Activated CD8-positive, alpha-beta memory T cell treated with anti-CD3 and anti-CD28 coated beads for 1 hour (primary cell): Measurements from ENCODE around the gene CCDC121.
"Not testable (repeated sequence)": the region's sequence is repeated elsewhere in the genome, so short reads cannot be mapped to it uniquely, and the experiment has no call there.

ENCODE experiments used
- DNase-seq, 2 donors: peaks; one replicate each; pipeline ENCODE4 v3.0.0-alpha.2; 2020; ENCODE audit warnings: low read depth in 1 of 2; ENCODE audit errors: extremely low read depth in 1 of 2

CCDC121 gene

DNA sequence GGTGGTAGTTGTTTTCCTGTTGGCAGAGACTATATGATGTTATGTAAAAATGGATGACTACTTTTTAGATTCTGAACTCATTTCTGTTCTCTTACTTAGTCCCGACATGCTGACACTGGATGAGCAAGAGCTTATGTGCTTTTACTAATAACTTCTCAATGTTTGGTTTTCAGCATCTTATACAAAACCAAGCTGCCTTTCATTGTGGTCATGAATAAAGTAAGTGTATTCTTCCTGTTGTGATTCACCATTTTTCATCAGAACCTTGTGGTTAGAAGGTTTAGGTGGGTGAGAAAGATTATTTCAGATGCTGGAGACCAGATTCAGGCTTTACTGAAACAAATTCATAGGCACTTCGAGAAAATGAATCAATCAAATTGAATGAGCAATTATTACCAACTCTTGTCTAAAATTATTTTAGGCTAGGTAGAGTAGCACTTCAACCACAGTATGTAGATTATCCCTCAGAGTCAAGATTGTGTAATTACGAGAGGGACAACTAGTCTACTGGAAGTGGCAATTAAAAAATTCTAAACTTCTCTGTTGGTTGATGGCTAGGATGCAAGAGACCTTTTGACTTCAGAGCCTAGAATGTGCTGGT lies 9.3 kb upstream of the CCDC121 start:
- no peak for DNase-seq

DNA sequence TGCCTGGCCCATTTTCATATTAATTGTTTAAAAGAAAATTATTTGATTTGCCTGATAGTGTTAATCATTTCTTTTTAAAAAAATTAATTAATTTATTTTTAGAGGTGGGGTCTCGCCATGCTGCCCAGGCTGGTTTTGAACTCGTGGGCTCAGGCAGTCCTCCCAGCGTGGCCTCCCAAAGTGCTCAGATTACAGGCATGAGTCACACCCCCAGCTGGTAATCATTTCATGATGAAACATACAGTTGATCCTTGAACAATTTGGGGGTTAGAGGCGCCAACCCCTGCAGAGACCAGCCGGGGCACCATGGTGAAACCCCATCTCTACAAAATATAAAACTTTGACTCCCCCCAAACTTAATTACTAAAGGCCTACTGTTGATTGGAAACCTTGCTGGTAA lies 8.0 kb upstream of the CCDC121 start:
- DNase-seq: no peak

DNA sequence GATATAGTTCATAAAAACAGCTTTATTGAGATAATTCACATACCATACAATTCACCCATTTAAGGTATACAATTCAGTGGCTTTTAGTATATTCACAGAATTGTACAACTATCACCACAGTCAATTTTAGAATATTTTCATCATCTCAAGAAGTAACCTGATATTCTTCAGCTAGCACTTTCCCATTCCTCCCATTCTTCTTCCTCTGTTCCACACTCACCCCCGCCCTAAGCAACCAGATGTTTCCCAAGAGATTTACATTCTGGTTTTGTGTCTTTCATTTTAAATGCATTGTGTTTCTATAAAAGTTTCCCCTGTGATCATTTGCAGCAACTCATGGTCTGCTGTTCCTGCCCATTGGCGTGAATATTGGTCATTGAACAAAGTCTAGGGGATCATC lies 5.5 kb upstream of the CCDC121 start:
- DNase-seq: no peak

DNA sequence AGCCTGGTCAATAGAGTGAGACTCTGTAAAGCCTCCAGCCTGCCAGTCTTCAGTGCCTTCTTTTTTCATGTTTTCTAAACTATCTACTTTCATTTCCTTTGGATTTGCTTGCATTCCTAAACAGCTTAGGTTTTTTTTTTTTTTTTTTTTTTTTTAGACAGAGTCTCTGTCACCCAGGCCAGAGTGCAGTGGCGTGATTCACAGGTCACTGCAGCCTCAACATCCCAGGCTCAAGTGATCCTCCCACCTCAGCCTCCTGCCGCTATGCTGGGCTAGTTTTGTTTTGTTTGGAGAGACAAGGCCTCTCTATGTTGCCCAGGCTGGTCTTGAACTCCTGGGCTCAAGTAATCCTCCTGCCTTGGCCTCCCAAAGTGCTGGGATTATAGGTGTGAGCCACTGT lies 1.4 kb upstream of the CCDC121 start:
- DNase-seq: not testable (repeated sequence)

DNA sequence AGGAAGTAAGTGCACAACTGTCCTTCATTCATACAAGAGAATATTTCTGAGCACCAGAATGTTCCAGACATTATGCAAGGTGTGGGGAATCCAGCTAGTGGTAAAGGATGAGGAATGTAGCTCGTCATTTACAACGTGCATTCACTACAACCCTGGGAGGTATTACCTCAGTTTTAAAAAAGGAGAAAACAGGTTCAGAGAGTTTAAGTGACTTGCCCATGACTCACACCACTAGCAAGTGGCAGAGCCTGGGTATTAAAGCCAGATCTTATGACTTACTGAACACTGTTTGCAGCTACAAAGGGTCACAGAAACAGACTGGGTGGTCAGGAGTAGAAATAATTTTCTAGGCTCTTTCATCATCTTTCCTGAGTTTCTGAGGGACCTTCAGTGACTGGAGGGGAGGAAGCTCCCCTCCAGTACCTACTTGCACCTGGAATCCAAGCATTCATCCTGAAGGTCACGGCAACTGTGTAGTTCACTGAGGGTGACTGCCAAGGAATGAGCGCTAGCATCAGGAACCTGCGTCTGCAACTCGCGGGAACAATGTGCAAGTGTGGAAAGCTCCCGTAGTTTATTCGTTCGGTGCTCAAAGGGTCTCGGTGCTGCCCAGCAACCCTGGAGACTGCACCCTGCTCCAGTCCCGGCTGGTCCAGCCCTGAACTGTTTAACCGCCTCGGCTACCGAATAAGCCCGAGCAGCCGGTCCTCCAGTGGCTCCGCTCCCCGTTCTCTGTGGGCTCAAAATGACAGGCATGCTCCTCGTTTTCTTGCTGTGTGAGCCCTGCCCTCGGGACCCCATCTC lies 647 bp downstream of the CCDC121 start:
- no peak for DNase-seq

DNA sequence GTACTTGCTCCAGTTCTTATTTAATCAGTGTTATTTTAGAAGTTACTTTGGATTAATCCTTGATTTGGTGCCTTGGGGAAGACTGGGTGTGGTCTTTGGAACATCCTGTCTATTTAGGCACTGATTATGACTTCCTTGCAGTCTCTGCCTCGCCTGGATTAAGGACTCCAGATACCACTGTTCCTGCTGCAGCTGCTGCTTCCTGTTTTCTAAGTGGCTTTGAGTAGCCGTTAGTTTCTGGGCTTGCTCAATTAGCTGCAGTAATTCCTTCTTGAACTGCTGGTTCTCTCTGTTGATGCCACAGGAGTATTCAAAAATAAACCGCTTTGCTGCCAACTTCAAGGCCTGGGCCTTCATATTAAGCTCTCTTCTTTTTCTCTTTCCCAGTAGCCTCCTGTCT lies 1.9 kb downstream of the CCDC121 start:
- DNase-seq: not testable (repeated sequence)

DNA sequence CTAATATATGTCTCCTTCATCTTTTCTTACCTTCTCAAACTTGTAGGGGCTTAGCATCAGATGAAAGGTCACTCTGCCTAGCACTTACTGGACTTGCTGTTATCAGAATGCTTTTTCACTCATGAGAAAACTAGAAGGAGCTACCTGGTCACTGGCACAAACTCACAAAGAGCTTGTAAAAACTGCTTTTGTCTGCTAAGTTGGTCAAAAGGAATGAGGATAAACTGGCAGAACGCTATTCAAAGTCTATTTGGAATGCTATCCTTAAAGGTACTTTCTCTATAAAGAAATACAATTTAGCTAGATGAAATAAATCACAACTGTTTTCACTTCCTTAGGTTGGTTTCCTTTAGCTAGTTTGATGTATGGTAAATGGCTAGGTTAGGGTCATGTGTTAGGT lies 2.5 kb downstream of the CCDC121 start:
- not testable (repeated sequence) for DNase-seq

DNA sequence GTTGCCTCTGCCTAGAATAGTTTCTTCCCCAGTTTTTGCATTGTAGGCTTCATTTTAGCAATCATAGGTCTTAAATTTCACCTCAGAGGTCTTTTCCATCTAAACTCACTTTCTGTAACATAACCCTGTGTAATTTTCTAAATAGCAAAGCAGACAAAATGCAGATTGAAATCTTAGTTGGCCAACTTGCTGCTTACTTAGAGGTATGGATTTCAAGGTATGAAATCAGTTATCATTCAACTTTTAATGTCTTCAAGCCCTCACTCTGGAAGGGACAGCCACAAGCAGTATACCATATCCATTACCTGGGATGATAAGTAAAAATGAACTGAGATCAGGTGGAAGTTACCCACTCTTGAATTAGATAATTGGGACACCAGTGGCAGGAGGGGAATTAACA lies 3.9 kb downstream of the CCDC121 start:
- no peak for DNase-seq

DNA sequence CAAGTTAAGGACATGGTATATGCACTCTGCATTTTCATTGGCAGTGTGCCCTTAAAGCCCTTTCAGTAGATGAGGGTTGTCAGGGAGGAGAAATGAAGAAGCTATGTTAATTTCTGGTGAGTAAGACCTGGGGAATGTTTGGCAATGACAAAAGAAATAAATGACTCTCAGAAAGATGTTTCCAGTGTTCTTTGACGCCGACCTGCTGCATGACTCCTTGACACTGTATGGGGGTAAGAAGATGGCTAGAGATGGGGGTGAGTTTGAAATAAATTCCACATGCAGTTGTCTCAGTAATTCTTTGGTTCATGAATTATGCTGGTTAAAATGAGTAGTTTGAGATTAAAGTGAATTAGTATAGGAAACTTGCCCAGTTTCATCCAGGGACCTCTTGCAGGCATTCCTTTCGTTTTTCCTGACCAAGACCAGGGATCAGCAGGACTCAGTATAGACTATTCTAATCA lies 5.9 kb downstream of the CCDC121 start:
- no peak for DNase-seq

DNA sequence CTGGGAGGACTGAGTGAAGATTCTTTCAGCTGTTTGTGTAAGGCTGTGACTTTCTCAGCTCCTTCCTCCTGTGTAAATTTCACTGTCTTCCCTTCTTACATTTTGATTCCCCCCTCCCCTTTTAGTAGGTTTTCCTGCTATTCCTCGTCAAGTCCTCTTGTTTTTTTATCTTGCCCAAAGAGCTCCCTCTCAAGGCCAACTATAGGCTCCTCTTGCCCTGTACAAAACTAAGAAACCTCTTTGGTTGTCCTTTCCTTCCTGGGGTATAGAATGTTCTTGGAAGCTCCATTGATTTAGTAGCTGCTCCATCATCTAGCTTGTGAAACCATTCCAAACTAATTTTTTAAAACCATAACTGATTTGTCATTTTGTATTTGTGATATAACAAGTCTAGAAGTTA lies 7.3 kb downstream of the CCDC121 start:
- no peak for DNase-seq

DNA sequence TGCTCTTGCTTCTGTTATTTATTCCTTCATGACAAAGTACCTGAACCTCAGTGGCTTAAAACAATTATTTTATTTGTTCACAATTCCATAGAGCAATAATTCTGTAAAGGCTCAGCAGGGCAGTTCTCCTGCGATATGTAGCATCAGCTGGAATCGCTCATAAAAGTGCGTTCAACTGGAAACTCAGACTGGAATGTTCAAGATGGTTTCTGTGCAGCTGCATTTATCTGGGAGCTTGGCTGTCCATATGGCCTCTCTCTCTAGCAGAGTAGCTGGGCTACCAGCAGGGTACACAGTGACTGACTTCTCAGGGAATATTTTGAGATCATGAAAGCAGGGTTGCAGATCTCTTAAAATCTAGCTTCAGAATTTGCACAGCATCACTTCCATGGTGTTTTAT lies 13.5 kb downstream of the CCDC121 start:
- DNase-seq: no peak

DNA sequence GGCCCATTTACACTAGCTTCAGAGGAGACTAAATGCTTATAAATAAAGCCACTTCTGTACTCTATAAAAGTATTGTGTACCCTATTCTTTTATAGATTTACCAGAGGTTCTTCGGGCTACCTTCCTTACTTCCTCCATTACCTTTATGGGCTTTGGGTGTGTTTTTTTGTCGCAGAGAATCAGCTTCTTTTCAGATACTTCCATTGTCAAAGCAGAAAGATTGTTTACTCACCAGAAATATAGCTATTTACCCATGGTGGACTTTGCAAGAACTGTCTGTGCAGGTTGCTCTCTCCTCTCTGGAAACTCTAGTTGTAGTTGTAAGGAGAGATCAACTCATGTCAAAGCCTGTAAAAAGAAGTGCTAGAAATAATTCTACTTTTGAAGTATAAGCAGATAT lies 14.8 kb downstream of the CCDC121 start:
- no peak for DNase-seq

DNA sequence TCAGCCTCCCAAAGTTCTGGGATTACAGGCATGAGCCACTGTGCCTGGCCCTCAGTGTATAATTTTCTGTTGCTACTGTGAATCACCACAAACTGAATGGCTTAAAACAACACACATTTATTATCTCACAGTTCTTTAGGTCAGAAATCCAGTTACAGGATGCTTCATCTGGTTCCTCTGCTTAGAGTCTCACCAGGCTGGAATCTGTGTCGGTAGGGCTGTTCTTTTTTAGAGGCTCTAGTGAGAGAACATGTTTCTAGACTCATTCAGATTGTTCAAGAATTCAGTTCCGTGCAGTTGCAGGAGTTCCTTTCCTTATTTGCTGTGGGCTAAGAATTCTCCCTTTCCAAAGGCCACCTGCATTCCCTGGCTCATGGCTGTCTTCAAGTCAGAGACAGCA lies 22.2 kb downstream of the CCDC121 start:
- no peak for DNase-seq

DNA sequence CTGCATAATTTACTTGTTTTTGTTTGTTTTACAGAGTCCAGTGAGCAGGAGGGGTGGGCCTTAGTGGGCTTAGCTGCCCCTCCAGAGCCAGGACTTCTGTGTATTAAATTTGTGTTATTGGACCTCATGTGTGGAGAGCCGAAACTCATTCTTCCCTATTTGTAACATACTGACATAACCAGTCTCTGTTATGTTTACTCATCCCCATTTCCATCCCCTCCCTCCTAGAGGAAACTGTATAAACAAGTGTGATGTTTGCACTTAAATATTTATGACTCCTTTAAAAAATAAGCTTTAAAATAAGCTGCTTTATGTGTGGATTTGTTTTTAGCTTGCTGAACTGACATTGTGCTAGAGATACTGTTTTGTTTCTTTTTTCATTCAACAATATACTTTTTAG lies 32.2 kb downstream of the CCDC121 start:
- DNase-seq: no peak

DNA sequence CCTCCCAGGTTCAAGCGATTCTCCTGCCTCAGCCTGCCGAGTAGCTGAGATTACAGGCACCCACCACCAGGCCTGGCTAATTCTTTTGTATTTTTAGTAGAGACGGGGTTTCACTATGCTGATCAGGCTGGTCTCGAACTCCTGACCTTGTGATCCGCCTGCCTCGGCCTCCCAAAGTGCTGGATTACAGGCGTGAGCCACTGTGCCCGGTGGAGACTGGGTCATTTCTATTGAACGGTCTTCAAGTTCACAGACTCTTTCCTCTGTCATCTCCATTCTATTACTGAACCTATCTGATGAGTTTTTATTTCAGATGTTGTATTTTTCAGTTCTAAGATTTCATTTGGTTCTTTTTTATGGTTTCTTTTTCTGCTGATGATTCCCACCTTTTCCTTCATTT lies 33.4 kb downstream of the CCDC121 start:
- not testable (repeated sequence) for DNase-seq

DNA sequence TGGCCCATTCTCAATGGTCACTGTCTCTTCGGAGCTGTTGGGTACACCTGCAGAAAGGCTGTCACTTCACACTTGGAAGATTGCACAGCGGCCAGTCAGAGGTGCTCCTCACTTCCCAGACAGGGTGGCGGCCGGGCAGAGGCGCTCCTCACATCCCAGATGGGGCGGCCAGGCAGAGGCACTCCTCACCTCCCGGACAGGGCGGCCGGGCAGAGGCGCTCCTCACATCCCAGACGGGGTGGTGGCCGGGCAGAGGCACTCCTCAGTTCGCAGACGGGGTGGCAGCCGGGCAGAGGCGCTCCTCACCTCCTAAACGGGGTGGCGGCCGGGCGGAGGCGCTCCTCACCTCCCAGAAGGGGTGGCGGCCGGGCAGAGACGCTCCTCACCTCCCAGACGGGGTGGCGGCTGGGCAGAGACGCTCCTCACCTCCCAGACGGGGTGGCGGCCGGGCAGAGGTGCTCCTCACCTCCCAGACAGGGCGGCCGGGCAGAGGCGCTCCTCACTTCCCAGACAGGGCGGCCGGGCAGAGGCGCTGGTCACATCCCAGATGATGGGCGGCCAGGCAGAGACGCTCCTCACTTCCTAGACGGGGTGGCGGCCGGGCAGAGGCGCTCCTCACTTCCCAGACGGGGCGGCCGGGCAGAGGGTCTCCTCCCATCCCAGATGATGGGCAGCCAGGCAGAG lies 34.6 kb downstream of the CCDC121 start:
- not testable (repeated sequence) for DNase-seq

DNA sequence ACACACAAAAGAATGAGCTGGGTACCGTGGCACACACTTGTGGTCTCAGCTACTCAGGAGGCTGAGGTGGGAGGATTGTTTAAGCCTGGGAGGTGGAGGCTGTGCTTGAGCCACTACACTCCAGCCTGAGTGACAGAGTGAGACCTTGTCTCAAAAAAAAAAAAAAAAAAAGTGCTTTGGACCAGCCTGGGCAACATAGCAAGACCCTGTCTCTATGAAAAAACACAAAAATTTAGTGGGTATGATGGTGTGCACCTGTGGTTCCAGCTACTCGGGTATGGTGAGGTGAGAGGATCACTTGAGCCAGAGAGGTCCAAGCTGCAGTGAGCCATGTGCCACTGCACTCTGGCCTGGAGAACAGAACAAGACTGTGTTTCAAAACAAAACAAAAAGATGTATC lies 35.6 kb downstream of the CCDC121 start:
- no peak for DNase-seq

DNA sequence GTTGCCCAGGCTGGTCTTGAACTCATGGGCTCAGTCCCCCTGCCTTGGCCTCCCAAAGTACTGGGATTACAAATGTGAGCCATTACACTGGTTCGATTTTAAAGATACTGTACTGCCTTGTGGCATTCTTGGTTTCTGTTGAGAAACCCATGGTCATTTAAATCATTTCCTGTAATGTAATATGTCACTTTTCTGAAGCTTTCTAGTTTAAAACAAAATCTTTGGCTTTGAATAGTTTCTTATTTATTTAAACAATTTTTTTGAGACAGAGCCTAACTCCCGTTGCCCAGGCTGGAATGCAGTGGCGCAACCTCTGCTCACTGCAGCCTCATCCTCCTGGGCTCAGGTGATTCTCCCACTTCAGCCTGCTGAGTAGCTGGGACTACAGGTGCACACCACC lies 37.1 kb downstream of the CCDC121 start:
- DNase-seq: no peak

DNA sequence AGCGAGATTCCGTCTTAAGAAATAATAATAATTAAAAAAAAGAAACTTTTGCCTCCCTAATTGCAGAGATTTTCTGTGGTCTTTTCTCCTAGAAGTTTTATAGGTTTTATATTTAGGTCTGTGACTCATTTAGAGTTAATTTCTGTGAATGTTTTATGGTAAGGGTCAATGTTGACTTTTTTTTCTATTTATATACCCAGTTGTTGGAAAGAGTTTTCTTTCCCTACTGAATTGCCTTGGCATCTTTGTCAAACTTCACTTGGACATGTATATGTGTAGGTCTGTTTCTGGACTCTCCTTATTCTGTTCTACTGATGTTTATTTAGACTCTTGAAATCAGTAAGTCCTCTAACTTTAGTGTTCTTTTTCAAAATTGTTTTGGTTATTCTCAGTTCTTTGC lies 40.5 kb downstream of the CCDC121 start:
- DNase-seq: no peak

DNA sequence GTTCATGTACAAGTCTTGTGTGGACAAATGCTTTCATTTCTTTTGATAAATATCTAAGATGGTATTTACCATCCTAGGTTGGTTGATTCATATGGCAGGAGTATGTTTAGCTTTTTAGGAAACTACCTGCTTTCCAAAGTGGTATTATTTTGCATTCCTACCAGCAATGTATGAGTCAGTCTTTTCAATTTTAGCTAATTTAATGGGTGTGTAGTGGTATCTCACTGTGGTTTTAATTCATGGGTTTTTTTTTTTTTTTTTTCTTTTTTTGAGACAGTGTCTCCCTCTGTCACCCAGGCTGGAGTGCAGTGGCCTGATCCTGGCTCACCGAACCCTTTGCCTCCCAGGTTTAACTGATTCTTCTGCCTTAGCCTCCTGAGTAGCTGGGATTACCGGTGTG lies 41.8 kb downstream of the CCDC121 start:
- DNase-seq: no peak

DNA sequence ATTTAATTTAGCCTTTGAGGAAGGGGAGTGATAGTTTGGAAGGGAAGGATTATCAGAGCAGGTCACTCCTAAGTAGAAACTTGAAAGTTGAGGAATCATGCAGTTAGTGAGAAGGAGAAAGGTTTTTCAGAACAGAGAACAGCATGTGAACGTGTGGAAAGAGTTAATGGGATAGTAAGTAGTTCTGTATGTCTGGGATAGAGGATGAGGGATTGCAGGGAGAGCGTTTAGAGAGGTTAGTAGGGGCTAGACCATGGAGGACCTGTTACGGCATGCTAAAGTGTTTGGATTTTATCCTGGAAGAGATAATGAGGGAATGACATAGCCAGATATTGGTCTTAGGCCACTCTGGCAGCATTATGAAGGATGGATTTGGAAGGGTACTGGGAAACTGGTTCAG lies 44.2 kb downstream of the CCDC121 start:
- DNase-seq: no peak

DNA sequence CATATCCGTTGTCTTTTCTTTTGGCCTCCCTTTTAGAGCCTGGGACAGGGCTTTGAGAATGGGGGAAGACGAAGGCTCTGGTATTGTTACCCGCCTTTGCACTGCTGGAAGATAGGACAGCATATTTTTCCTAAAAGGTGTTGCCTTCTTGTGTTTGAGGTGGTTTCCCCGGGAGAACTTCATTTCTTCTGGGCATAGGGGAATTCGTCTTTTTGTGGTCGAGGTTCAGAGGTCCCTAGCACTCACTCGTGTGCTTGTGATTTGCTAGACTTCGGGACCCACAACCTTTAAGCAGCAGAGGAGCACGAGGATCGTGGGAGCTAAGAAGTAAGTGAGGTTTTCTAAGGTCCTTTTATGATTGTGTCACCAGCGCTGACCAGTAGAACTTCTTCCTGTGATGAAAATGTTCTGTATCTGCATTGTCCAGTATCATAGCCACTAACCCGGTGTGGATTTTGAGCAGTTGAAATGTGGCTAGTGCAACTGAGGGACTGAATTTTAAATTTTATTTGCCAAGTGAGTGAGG lies 45.4 kb downstream of the CCDC121 start:
- no peak for DNase-seq
